KMS-11 (cell line): ENCODE results near the gene C4orf17.
A peak's percentile ranks its signal among the peaks of the same experiment; 100 is the strongest.

Experiments used
- H2AFZ ChIP-seq: fragments of 200-600 bp; sonication (generic); 2 replicates; pipeline ENCODE4 v1.6.1; 2016; ENCODE audit warnings: antibody characterized with exemption, mixed run types, low read depth
- H3K27ac ChIP-seq: fragments of 200-600 bp; sonication (generic); 2 replicates; pipeline ENCODE4 v1.6.1; 2016; ENCODE audit warnings: mild to moderate bottlenecking, mixed run types
- H3K27me3 ChIP-seq: fragments of 200-600 bp; sonication (generic); 2 replicates; pipeline ENCODE4 v1.6.1; 2017; ENCODE audit warnings: mild to moderate bottlenecking, low read depth, mixed run types, moderate library complexity; ENCODE audit not compliant: insufficient read depth
- H3K36me3 ChIP-seq: fragments of 200-600 bp; sonication (generic); 2 replicates; pipeline ENCODE4 v1.6.1; 2017; ENCODE audit warnings: mild to moderate bottlenecking, mixed run types; ENCODE audit not compliant: insufficient read depth
- H3K4me1 ChIP-seq: fragments of 200-600 bp; sonication (generic); 2 replicates; pipeline ENCODE4 v1.6.1; 2016; ENCODE audit warnings: mild to moderate bottlenecking, low read depth, mixed run types; ENCODE audit not compliant: poor library complexity, severe bottlenecking
- H3K4me2 ChIP-seq: fragments of 200-600 bp; sonication (generic); 2 replicates; pipeline ENCODE4 v1.7.0; 2016; ENCODE audit warnings: mild to moderate bottlenecking, mixed run types
- H3K4me3 ChIP-seq: fragments of 200-600 bp; sonication (generic); IDR thresholded peaks from 2 replicates; pipeline ENCODE4 v1.6.1; 2017; ENCODE audit warnings: low read depth, low read length, mixed read lengths; ENCODE audit not compliant: insufficient read depth
- H3K79me2 ChIP-seq: fragments of 200-600 bp; sonication (generic); 2 replicates; pipeline ENCODE4 v1.6.1; 2016; ENCODE audit warnings: low read depth, mixed run types; ENCODE audit not compliant: insufficient read depth
- H3K9ac ChIP-seq: fragments of 200-600 bp; sonication (generic); 2 replicates; pipeline ENCODE4 v1.6.1; 2016; ENCODE audit warnings: mild to moderate bottlenecking, mixed run types
- H4K20me1 ChIP-seq: fragments of 200-600 bp; sonication (generic); 2 replicates; pipeline ENCODE4 v1.6.1; 2016; ENCODE audit warnings: mild to moderate bottlenecking, mixed run types; ENCODE audit not compliant: insufficient read depth
- CTCF ChIP-seq: fragments of 200-600 bp; sonication (generic); conservative IDR thresholded peaks from 2 replicates; pipeline ENCODE4 v1.6.1; 2017; ENCODE audit warnings: low read depth, mild to moderate bottlenecking, antibody characterized with exemption, low read length, moderate library complexity, mixed read lengths

C4orf17 gene

GRCh38 chr4:99564921-99565320 lies 54.1 kb downstream of the C4orf17 start:
- Histone ChIP-seq H3K79me2 (no peaks in the 10 kb centered on the region), H3K36me3 (no peaks in the 10 kb centered on the region), H4K20me1 (no peaks in the 10 kb centered on the region), H3K27me3 (no peaks in the 10 kb centered on the region), H3K4me1 (peaks cover 9% of the 10 kb centered on the region), H3K4me2 (no peak overlapping the region), H3K9ac (no peak overlapping the region), H3K27ac (no peak overlapping the region), H3K4me3 (no peak overlapping the region), H2AFZ (peak overlapping the region; percentile 71)
- TF ChIP-seq CTCF, result no peak

DNA sequence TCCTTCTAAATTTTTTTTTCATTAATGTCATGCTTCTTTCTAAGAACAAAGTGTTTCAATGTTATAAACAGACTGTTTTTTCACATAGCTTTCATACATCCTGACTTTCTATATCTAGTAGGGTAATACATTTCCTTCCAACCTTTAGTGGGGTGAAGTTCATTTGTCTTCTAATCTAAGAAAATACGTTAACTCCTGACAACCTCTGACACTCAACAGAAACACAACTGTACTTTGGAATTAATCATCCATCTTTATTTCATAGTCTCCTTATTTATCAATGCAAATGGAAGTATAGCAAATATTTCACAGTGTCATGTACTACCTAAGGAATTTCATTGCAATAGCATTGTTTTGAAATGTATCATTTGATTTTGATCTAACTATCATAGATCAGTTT lies 61.1 kb downstream of the C4orf17 start:
- Histone ChIP-seq H3K4me2 (no peak overlapping the region), H3K4me3 (no peak overlapping the region), H3K36me3 (no peaks in the 10 kb centered on the region), H3K4me1 (no peaks in the 10 kb centered on the region), H3K9ac (no peak overlapping the region), H3K79me2 (no peaks in the 10 kb centered on the region), H3K27me3 (no peaks in the 10 kb centered on the region), H4K20me1 (no peaks in the 10 kb centered on the region), H3K27ac (no peak overlapping the region), H2AFZ (no peak overlapping the region)
- no peak for TF ChIP-seq CTCF

- Histone ChIP-seq H3K4me1 (no peaks in the 10 kb centered on the region), H2AFZ (no peak overlapping the region), H3K27me3 (no peaks in the 10 kb centered on the region), H3K4me2 (no peak overlapping the region), H3K36me3 (no peaks in the 10 kb centered on the region), H3K9ac (no peak overlapping the region), H3K4me3 (no peak overlapping the region), H3K27ac (no peak overlapping the region), H3K79me2 (no peaks in the 10 kb centered on the region), H4K20me1 (no peaks in the 10 kb centered on the region)
- TF ChIP-seq CTCF, result no peak
Observed at GRCh38 chr4:99572527-99573240, 61.9 kb downstream of the C4orf17 start.

DNA sequence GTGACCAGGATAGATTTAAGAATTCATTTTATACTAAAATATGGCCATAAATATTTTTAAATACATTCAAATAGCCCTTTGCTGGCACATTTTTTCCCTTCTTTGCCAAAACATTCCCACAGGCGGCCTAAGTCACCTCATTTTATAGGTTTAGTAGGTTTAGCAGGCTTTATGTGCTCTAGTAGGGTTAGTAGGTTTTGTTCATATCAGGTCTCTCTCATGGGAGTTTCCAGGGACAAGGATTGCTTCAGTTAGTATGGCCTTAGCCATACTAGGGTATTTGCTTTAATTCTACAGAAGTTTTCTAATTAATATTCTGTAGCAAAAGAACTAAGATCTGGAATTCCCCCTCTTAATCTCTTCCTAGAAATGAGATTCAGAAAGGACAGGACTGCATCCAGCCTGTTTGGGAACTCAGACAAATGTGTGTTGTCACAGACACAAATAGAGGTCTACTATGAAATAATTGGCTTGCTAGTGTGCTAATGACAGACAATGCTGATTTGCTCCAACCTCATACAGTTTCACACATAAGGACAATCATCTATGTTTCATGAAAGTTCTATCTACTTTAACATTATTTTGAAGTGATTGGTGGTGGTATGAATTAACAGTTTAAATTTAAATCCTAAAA lies 63.0 kb downstream of the C4orf17 start:
- Histone ChIP-seq H3K4me3 (no peak overlapping the region), H3K4me1 (no peaks in the 10 kb centered on the region), H2AFZ (no peak overlapping the region), H4K20me1 (no peaks in the 10 kb centered on the region), H3K36me3 (no peaks in the 10 kb centered on the region), H3K4me2 (no peak overlapping the region), H3K27ac (no peak overlapping the region), H3K9ac (no peak overlapping the region), H3K79me2 (no peaks in the 10 kb centered on the region), H3K27me3 (no peaks in the 10 kb centered on the region)
- TF ChIP-seq CTCF, result no peak
